Body of pancreas (tissue), 4 donors: Measurements from ENCODE around the gene ABCC3.

Source experiments
- CTCF ChIP-seq, 7 experiments: fragments of 450-650 bp in 4 of 7; fragments of 200-600 bp in 3 of 7; sonication (generic) in 3 of 7; IDR thresholded peaks; one replicate each; pipeline ENCODE4 v1.5.1; 2016 to 2019; ENCODE audit warnings: antibody characterized with exemption in 7 of 7
- POLR2A ChIP-seq, 3 donors: fragments of 450-650 bp; IDR thresholded peaks; one replicate each; pipeline ENCODE4 v1.6.1; 2016; ENCODE audit warnings: antibody characterized with exemption in 3 of 3, mild to moderate bottlenecking in 2 of 3

- no peak for TF ChIP-seq CTCF (IDR thresholded peaks at IDR 0.05)
- TF ChIP-seq POLR2A (IDR thresholded peaks at IDR 0.05) = no peak
These were observed 48.0 kb upstream of the ABCC3 start for GRCh38 chr17:50586421-50587247.
